SK-N-SH (cell line): ENCODE data around the gene GRIN2A.

Experiments
- EP300 ChIP-seq, 2 experiments: IDR thresholded peaks; 2 replicates each; pipeline versions ENCODE4 v1.4.0 to v1.6.1; 2012; ENCODE audit warnings: borderline replicate concordance in 1 of 2, low read depth in 1 of 2, low read length in 1 of 2
- EZH2phosphoT487 ChIP-seq: fragments of 200-600 bp; sonication (generic); IDR thresholded peaks from 2 replicates; pipeline ENCODE4 v1.6.1; 2017; ENCODE audit warnings: low read depth, mixed run types, mild to moderate bottlenecking, antibody characterized with exemption, moderate library complexity, borderline replicate concordance
- FOSL2 ChIP-seq: IDR thresholded peaks from 2 replicates; pipeline ENCODE4 v1.4.0; 2012; ENCODE audit warnings: low read depth, mild to moderate bottlenecking, moderate library complexity, borderline replicate concordance
- JUND ChIP-seq: IDR thresholded peaks from 2 replicates; pipeline ENCODE4 v1.4.0; 2012
- POLR2AphosphoS5 ChIP-seq: IDR thresholded peaks from 2 replicates; pipeline ENCODE4 v1.6.1; 2012; ENCODE audit warnings: low read depth, low read length
- RAD21 ChIP-seq: IDR thresholded peaks from 2 replicates; pipeline ENCODE4 v1.6.1; 2012; ENCODE audit warnings: mild to moderate bottlenecking, low read length
- SMC3 ChIP-seq: IDR thresholded peaks from 2 replicates; pipeline ENCODE4 v1.6.1; 2012; ENCODE audit warnings: low read depth, low read length, improper control_type of control experiment
- TEAD4 ChIP-seq: IDR thresholded peaks from 2 replicates; pipeline ENCODE4 v1.4.0; 2012; ENCODE audit warnings: mild to moderate bottlenecking, borderline replicate concordance; ENCODE audit not compliant: insufficient read depth
- TF ChIP-seq, protein P1 (sequence below): IDR thresholded peaks from 2 replicates; pipeline ENCODE4 v1.4.0; 2012; ENCODE audit warnings: low read depth
- TF ChIP-seq, protein P2 (sequence below): fragments of 200-600 bp; sonication (generic); IDR thresholded peaks from 2 replicates; pipeline ENCODE4 v1.6.1; 2017; ENCODE audit warnings: antibody characterized with exemption, mild to moderate bottlenecking, moderate library complexity

DNA sequence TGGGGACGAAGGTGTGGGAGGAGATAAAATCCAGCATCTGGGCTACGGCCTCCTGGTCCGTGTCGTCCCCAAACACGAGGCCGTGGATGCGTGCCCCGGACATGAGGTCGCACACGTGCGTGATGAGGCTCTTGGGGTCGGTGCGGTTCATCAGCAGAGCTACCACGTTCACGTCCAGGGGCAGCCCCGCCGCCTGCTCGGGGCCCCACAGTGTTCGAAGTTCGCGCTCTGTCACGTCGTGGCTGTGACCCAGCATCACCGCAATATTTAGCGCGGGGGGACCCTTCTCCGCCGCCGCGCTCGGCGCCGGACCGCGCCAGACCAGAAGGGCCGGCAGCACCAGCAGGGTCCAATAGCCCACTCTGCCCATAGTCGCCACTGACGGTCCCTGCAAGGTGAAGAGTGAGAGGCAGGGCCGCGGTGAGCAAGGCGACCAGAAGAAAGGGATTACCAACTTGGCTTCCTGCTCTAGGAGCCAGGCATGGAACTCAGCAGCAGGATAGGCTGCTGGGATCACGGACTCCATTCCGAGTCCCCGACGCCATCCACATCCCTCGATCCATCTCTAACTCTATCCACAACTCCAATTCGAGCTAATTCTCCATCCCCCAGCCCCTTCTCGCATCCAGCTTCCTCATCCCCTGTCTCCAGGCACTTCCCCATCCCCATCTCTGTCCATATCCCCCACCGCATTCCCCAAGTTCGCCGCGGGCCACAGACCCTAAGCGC lies 2.0 kb downstream of the GRIN2A start:
- TF ChIP-seq, protein P1, sequence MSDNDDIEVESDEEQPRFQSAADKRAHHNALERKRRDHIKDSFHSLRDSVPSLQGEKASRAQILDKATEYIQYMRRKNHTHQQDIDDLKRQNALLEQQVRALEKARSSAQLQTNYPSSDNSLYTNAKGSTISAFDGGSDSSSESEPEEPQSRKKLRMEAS = no peak
- TF ChIP-seq, protein P2, sequence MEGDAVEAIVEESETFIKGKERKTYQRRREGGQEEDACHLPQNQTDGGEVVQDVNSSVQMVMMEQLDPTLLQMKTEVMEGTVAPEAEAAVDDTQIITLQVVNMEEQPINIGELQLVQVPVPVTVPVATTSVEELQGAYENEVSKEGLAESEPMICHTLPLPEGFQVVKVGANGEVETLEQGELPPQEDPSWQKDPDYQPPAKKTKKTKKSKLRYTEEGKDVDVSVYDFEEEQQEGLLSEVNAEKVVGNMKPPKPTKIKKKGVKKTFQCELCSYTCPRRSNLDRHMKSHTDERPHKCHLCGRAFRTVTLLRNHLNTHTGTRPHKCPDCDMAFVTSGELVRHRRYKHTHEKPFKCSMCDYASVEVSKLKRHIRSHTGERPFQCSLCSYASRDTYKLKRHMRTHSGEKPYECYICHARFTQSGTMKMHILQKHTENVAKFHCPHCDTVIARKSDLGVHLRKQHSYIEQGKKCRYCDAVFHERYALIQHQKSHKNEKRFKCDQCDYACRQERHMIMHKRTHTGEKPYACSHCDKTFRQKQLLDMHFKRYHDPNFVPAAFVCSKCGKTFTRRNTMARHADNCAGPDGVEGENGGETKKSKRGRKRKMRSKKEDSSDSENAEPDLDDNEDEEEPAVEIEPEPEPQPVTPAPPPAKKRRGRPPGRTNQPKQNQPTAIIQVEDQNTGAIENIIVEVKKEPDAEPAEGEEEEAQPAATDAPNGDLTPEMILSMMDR = no peak
- TF ChIP-seq JUND (no peak), EZH2phosphoT487 (no peak), TEAD4 (no peak), RAD21 (no peak), POLR2AphosphoS5 (no peak), SMC3 (no peak), FOSL2 (no peak), EP300 (IDR thresholded peaks at IDR 0.05; ENCODE audit: borderline replicate concordance in 1 of 2, low read depth in 1 of 2, low read length in 1 of 2) (no peak)
